Subcutaneous adipose tissue (tissue), 4 donors: ENCODE data around the gene ATG5. TPM values are rescaled to one million over a fixed set of nuclear protein-coding genes. Genes with fewer than 3 reads are reported as not detected.

Source experiments
- CTCF ChIP-seq: fragments of 450-650 bp; IDR thresholded peaks from one replicate; pipeline ENCODE4 v1.5.1; 2016; ENCODE audit warnings: low read depth, mild to moderate bottlenecking, control low read depth, antibody characterized with exemption, moderate library complexity
- total RNA-seq, 4 donors: library from RNA; depleted of rRNA; stranded (reverse); fragments of >200 nt; gene quantifications; one replicate each; pipeline ENCODE4 v1.1.0, GENCODE V29; 2016

Gene ATG5
- total RNA-seq, 4 donors from 2014 or later = 35.6 to 43.3 (median 38.2) TPM

- TF ChIP-seq CTCF = no peak
These were observed 132.7 kb downstream of the ATG5 start for GRCh38 chr6:106192824-106193223.

- TF ChIP-seq CTCF = no peak
These were observed 137.3 kb downstream of the ATG5 start for GRCh38 chr6:106188104-106188794.

DNA sequence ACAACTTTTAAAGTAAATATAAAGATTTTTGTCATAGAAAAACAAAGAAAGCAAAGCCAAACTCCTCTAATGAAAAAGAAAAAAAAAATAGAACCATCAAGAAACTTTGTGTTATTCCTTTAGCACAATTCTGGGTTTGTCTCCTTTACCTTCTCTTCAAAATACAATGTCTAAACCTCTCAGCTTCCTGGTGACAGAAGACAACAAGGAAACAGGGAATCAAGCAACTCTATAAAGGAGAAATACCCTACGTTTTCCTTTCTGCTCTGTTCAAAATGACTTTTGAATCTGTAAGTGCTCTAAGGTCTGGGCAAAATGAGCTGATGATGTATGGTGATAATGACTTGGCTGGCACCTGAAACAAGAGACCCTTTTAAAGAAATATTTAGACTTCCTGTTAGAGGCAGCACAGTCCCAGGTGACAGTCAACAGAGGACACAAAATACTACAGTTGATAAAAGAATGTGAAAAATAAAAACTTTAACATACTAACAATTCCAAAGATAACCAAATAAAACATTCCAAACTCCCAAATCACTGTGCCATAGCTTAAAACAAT, 138.1 kb downstream of the ATG5 start:
- no peak for TF ChIP-seq CTCF

DNA sequence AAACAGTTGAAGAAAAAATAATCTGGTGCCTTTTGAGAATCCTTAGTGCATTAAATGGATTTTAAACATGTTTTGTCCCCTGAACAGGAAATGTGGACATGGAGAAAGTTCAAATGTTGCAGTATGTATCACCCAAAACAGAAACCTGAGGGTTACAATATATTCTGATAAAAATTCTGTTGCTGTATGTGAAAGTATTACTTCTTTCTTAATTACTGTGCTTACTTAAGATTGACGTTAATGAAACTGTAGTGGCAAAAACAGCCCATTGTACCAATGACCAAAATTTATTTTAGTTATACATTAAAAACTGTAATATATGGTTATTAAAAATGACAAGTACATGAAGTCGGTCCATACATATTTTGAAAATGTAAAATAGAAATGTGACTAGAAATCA, 138.8 kb downstream of the ATG5 start:
- TF ChIP-seq CTCF = no peak

- TF ChIP-seq CTCF = no peak
These were observed 139.4 kb downstream of the ATG5 start for GRCh38 chr6:106186172-106186571.

DNA sequence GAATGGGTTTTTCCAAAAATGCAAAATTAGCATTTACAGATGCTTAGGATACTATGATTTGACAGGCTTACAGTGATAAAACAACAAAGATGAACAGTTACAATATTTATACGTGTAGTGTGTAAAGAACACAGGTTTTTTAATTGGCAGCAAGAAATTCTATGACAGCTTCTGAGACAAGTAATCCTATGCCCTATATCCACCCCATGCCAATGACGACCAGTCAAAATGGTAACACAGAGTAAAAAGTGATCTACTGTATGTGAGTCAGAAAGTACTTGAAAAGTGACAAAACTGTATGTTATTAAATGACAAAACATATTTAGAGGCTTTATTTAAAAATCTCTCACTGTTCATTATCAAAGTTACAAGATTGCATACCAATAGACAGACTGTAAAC, 139.9 kb downstream of the ATG5 start:
- no peak for TF ChIP-seq CTCF

- TF ChIP-seq CTCF = no peak
These were observed 140.9 kb downstream of the ATG5 start for GRCh38 chr6:106184629-106185028.
